ENCODE data around the gene ITPRID2. TPM values are rescaled to one million over a fixed set of nuclear protein-coding genes. Genes with fewer than 3 reads are reported as not detected.

The ITPRID2 gene
- total and polyA plus RNA-seq, 5 donors: 27.8 to 95.9 (median 82.2) TPM

GRCh38 chr2:181896286-181896685 is 4.8 kb downstream of the ITPRID2 start:
- Histone ChIP-seq H3K4me3 (ENCODE audit: low read length) (no peak overlapping the region), H3K9me3 (ENCODE audit: control insufficient read depth, low read length) (no peaks in the 10 kb centered on the region), H3K27ac (ENCODE audit: low read length) (no peak overlapping the region), H3K4me1 (ENCODE audit: control insufficient read depth, insufficient read depth, low read length) (no peaks in the 10 kb centered on the region), H3K27me3 (ENCODE audit: control insufficient read depth, insufficient read depth) (no peaks in the 10 kb centered on the region)
- intact Hi-C loops (cut with DNase I): no loop called here
- no peak for DNase-seq
- ATAC-seq: no peak
- WGBS: 94% methylated on average over 1 of the region's 1 CpG

- H3K27me3 ChIP-seq (ENCODE audit: control insufficient read depth, insufficient read depth): no peaks in the 10 kb centered on the region
- peak in 1 of 2 donors; percentile 62 for ATAC-seq
- no peaks in the 10 kb centered on the region for H3K4me1 ChIP-seq (ENCODE audit: control insufficient read depth, insufficient read depth, low read length)
- intact Hi-C loops (cut with DNase I): loop anchor here in 3 of 4 donors (5.0 to 10.0 kb wide), 2 partner anchors 155 to 158 kb away; no protein-coding TSS in a partner anchor
- no peak overlapping the region for H3K4me3 ChIP-seq (ENCODE audit: low read length)
- 61% methylated on average over 3 of the region's 3 CpGs for WGBS
- H3K9me3 ChIP-seq (ENCODE audit: control insufficient read depth, low read length): no peaks in the 10 kb centered on the region
- H3K27ac ChIP-seq (ENCODE audit: low read length): no peak overlapping the region
- DNase-seq: no peak
Measured at GRCh38 chr2:181900007-181900651, 8.6 kb downstream of the ITPRID2 start.

- Histone ChIP-seq H3K27me3 (ENCODE audit: control insufficient read depth, insufficient read depth) (no peaks in the 10 kb centered on the region), H3K27ac (ENCODE audit: low read length) (no peak overlapping the region), H3K9me3 (ENCODE audit: control insufficient read depth, low read length) (no peaks in the 10 kb centered on the region), H3K4me3 (ENCODE audit: low read length) (no peak overlapping the region), H3K4me1 (ENCODE audit: control insufficient read depth, insufficient read depth, low read length) (no peaks in the 10 kb centered on the region)
- ATAC-seq (no peak), DNase-seq (no peak)
- intact Hi-C loops (cut with DNase I): loop anchor here in 3 of 4 donors (5.0 to 10.0 kb wide), 2 partner anchors 158 to 160 kb away; no protein-coding TSS in a partner anchor
- WGBS: 83% methylated on average over 3 of the region's 3 CpGs
Measured at GRCh38 chr2:181902625-181903024, 11.1 kb downstream of the ITPRID2 start.

- 7% methylated on average over 2 of the region's 2 CpGs for WGBS
- Histone ChIP-seq H3K4me3 (ENCODE audit: low read length) (no peak overlapping the region), H3K9me3 (ENCODE audit: control insufficient read depth, low read length) (no peaks in the 10 kb centered on the region), H3K27me3 (ENCODE audit: control insufficient read depth, insufficient read depth) (no peaks in the 10 kb centered on the region), H3K27ac (ENCODE audit: low read length) (no peak overlapping the region), H3K4me1 (ENCODE audit: control insufficient read depth, insufficient read depth, low read length) (peaks cover 1% of the 10 kb centered on the region)
- intact Hi-C loops (cut with DNase I): loop anchor here in 3 of 4 donors (5.0 to 10.0 kb wide), 2 partner anchors 159 to 162 kb away; no protein-coding TSS in a partner anchor
- no peak for DNase-seq
- peak in 1 of 2 donors; percentile 36 for ATAC-seq
Measured at GRCh38 chr2:181904022-181904632, 12.6 kb downstream of the ITPRID2 start.

- no peak overlapping the region for H3K4me3 ChIP-seq (ENCODE audit: low read length)
- DNase-seq (no peak), ATAC-seq (no peak)
- H3K9me3 ChIP-seq (ENCODE audit: control insufficient read depth, low read length): no peaks in the 10 kb centered on the region
- H3K4me1 ChIP-seq (ENCODE audit: control insufficient read depth, insufficient read depth, low read length): peaks cover 1% of the 10 kb centered on the region
- no peak overlapping the region for H3K27ac ChIP-seq (ENCODE audit: low read length)
- intact Hi-C loops (cut with DNase I): loop anchor here in 1 of 4 donors (10.0 kb wide), 1 partner anchor 162 kb away; no protein-coding TSS in a partner anchor
- H3K27me3 ChIP-seq (ENCODE audit: control insufficient read depth, insufficient read depth): no peaks in the 10 kb centered on the region
Measured at GRCh38 chr2:181907057-181907456, 15.5 kb downstream of the ITPRID2 start.

GRCh38 chr2:181907635-181908034 is 16.1 kb downstream of the ITPRID2 start:
- Histone ChIP-seq H3K4me3 (ENCODE audit: low read length) (no peak overlapping the region), H3K4me1 (ENCODE audit: control insufficient read depth, insufficient read depth, low read length) (peaks cover 1% of the 10 kb centered on the region), H3K9me3 (ENCODE audit: control insufficient read depth, low read length) (no peaks in the 10 kb centered on the region), H3K27ac (ENCODE audit: low read length) (no peak overlapping the region), H3K27me3 (ENCODE audit: control insufficient read depth, insufficient read depth) (no peaks in the 10 kb centered on the region)
- no peak for DNase-seq
- intact Hi-C loops (cut with DNase I): loop anchor here in 1 of 4 donors (10.0 kb wide), 1 partner anchor 163 kb away; no protein-coding TSS in a partner anchor
- WGBS: 93% methylated on average over 1 of the region's 1 CpG
- ATAC-seq: no peak

- ATAC-seq: no peak
Measured at GRCh38 chr2:181910028-181910831, 18.7 kb downstream of the ITPRID2 start.

GRCh38 chr2:181911830-181912229 is 20.3 kb downstream of the ITPRID2 start:
- no peaks in the 10 kb centered on the region for H3K9me3 ChIP-seq (ENCODE audit: control insufficient read depth, low read length)
- DNase-seq (no peak), ATAC-seq (no peak)
- intact Hi-C loops (cut with DNase I): no loop called here
- no peak overlapping the region for H3K4me3 ChIP-seq (ENCODE audit: low read length)
- H3K4me1 ChIP-seq (ENCODE audit: control insufficient read depth, insufficient read depth, low read length): peaks cover 1% of the 10 kb centered on the region
- no peaks in the 10 kb centered on the region for H3K27me3 ChIP-seq (ENCODE audit: control insufficient read depth, insufficient read depth)
- WGBS: 78% methylated on average over 2 of the region's 2 CpGs
- H3K27ac ChIP-seq (ENCODE audit: low read length): no peak overlapping the region

More at GRCh38 chr2:181910028-181910831, 18.7 kb downstream of the ITPRID2 start:
- no peak for DNase-seq
- intact Hi-C loops (cut with DNase I): no loop called here
- H3K9me3 ChIP-seq (ENCODE audit: control insufficient read depth, low read length): no peaks in the 10 kb centered on the region
- no peak overlapping the region for H3K27ac ChIP-seq (ENCODE audit: low read length)
- no peak overlapping the region for H3K4me3 ChIP-seq (ENCODE audit: low read length)
- H3K27me3 ChIP-seq (ENCODE audit: control insufficient read depth, insufficient read depth): no peaks in the 10 kb centered on the region
- 72% methylated on average over 2 of the region's 2 CpGs for WGBS
- H3K4me1 ChIP-seq (ENCODE audit: control insufficient read depth, insufficient read depth, low read length): peaks cover 1% of the 10 kb centered on the region

GRCh38 chr2:181915102-181915501 is 23.6 kb downstream of the ITPRID2 start:
- intact Hi-C loops (cut with DNase I): no loop called here
- Histone ChIP-seq H3K4me1 (ENCODE audit: control insufficient read depth, insufficient read depth, low read length) (no peaks in the 10 kb centered on the region), H3K27me3 (ENCODE audit: control insufficient read depth, insufficient read depth) (no peaks in the 10 kb centered on the region), H3K4me3 (ENCODE audit: low read length) (no peak overlapping the region), H3K27ac (ENCODE audit: low read length) (no peak overlapping the region), H3K9me3 (ENCODE audit: control insufficient read depth, low read length) (no peaks in the 10 kb centered on the region)
- no peak for ATAC-seq
- WGBS: 85% methylated on average over 1 of the region's 1 CpG
- no peak for DNase-seq

- no peak overlapping the region for H3K4me3 ChIP-seq (ENCODE audit: low read length)
- H3K27ac ChIP-seq (ENCODE audit: low read length): no peak overlapping the region
- no peaks in the 10 kb centered on the region for H3K9me3 ChIP-seq (ENCODE audit: control insufficient read depth, low read length)
- H3K4me1 ChIP-seq (ENCODE audit: control insufficient read depth, insufficient read depth, low read length): no peaks in the 10 kb centered on the region
- intact Hi-C loops (cut with DNase I): no loop called here
- no peaks in the 10 kb centered on the region for H3K27me3 ChIP-seq (ENCODE audit: control insufficient read depth, insufficient read depth)
- DNase-seq (no peak), ATAC-seq (no peak)
- 79% methylated on average over 5 of the region's 5 CpGs for WGBS
Measured at GRCh38 chr2:181916726-181917718, 25.5 kb downstream of the ITPRID2 start.

Measured in right cardiac atrium (tissue), 5 donors.